ENCODE results near the gene HPD. TPM values are rescaled to one million over a fixed set of nuclear protein-coding genes. Genes with fewer than 3 reads are reported as not detected.
"Not testable (repeated sequence)": the region's sequence is repeated elsewhere in the genome, so short reads cannot be mapped to it uniquely, and the experiment has no call there.

Gene HPD
- total RNA-seq, 8 experiments from 2014 or later, result 0.19 to 0.46 (median 0.21) TPM; not detected in 5

DNA sequence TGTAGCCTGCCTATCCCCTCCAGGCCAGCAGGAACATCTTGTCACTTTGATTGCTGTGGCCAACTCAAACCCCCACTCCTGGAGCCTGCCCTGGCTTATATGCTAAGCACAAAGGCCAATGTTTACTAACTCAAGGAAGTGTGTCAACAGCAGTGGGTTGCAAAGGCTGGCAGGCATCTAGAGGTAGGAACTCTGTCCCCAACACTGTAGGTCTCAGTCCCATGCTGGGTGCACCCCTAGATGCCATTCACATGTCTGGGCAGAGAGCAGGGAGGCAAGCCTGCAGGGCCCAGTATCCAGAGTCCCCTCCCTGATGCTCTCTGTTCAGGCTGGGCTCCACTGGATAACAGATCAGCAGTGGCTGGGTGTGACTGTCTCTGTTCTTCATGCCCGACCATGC, 1.6 kb upstream of the HPD start:
- 100% methylated on average over 1 of the region's 1 CpG; no CpG with 5 or more reads in 9 of the 10 experiments for WGBS, 10 experiments
- Histone ChIP-seq H3K4me3 (no peak overlapping the region), H3K4me1 (replicated peaks in 1 of 2) (peaks cover 22 to 27% of the 10 kb centered on the region in 2 donors), H3K27ac (no peak overlapping the region)
- peak in 1 of 8 experiments; percentile 35 for ATAC-seq (replicated peaks in 6 of 8)
- in situ Hi-C loops (cut with MboI; ENCODE audit: low pct_unique_long_range_greater_than_20kb in 2 of 9, low sequenced_read_pairs in 9 of 9, unreplicated experiment in 9 of 9), result no loop called here

DNA sequence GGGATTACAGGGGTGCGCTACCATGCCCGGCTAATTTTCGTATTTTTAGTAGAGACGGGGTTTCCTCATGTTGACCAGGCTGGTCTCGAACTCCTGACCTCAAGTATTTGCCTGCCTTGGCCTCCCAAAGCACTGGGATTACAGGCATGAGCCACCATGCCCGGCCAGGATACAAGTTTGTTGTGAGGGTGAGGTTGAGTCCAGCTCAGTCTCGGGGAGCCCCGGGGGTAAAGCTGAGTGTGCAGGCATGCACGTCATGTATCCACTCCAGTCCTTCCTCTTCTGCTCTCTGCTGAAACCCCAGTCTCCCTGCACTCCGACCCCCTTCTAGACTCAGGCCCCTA, 369 bp downstream of the HPD start:
- no peak for ATAC-seq (replicated peaks in 6 of 8)
- WGBS, 10 experiments, result 80 to 100% (median 90%) methylated on average over 1 to 7 of the region's 10 CpGs; no CpG with 5 or more reads in 3 of the 10 experiments
- Histone ChIP-seq H3K27ac (no peak overlapping the region), H3K4me3 (no peak overlapping the region), H3K4me1 (replicated peaks in 1 of 2) (peaks cover 22 to 27% of the 10 kb centered on the region in 2 donors)
- in situ Hi-C loops (cut with MboI; ENCODE audit: low pct_unique_long_range_greater_than_20kb in 2 of 9, low sequenced_read_pairs in 9 of 9, unreplicated experiment in 9 of 9), result no loop called here

DNA sequence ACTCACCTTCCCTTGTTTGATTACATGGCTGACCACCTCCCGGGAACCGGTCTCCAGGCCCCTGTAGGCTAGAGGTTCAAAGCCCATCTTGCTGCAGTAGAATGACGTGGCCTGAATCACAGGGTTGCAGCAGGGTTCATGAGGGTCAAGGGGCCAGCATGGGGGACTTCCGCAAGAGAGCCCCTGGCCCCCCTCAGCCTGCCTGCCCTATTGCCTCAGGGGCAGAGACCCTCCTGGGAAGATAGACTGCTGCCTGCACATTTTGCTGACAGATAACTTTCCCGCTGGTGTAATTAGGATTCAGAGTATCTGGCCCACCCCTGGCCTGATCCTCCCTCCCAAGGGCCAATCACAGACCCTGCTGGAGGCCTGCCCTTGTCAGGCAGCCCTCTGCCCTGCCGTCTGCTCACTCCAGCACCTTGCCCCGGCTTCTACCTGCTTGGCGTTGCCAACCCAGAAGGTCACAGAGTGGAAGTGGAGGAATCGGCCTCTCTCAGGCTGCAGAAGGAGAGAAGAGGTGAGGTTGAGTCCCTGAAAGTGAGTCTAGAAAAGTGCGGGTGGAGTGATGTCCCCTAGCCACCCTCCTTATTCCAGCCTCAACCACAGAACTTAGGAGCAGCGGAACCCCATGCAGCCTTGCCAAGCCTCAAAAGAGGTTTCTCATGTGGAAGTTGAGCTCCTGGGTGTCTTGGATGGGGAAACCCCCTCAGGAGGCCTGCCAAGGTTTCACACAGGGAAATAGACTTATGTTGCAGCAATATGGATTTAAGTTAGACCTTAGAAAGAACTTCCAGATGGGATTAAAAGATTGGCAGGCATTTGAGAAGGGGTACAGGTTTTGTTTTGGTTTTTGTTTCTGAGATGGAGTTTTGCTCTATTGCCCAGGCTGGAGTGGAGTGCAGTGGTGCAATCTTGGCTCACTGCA, 1.1 kb downstream of the HPD start:
- peak in 5 of 8 experiments; percentile 15 to 63 (median 55) for ATAC-seq (replicated peaks in 6 of 8)
- in situ Hi-C loops (cut with MboI; ENCODE audit: low pct_unique_long_range_greater_than_20kb in 2 of 9, low sequenced_read_pairs in 9 of 9, unreplicated experiment in 9 of 9), result no loop called here
- 25 to 80% (median 50%) methylated on average over 2 to 6 of the region's 11 CpGs; no CpG with 5 or more reads in 5 of the 10 experiments for WGBS, 10 experiments
- H3K27ac ChIP-seq, result no peak overlapping the region
- H3K4me1 ChIP-seq (replicated peaks in 1 of 2), result peaks cover 22 to 27% of the 10 kb centered on the region in 2 donors
- H3K4me3 ChIP-seq, result no peak overlapping the region

DNA sequence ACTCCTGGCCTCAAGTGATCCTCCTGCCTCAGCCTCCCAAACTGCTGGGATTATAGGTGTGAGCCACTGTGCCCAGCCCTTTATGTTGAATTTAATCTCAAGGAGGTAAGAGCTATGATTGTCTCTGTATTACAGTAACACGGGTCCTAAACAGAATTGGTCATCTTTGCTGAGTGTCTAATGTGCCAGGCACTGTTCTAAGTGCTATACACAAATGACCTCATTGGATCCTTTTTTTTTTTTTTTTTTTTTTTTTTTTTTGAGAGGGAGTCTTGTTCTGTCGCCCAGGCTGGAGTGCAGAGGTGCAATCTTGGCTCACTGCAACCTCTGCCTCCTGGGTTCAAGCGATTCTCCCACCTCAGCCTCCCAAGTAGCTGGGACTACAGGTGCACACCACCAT, 6.3 kb downstream of the HPD start:
- 29 to 80% (median 61%) methylated on average over 1 to 3 of the region's 3 CpGs; no CpG with 5 or more reads in 4 of the 10 experiments for WGBS, 10 experiments
- H3K27ac ChIP-seq; H3K4me1 ChIP-seq (replicated peaks in 1 of 2); ATAC-seq (replicated peaks in 6 of 8); in situ Hi-C loops (cut with MboI; ENCODE audit: low pct_unique_long_range_greater_than_20kb in 2 of 9, low sequenced_read_pairs in 9 of 9, unreplicated experiment in 9 of 9); H3K4me3 ChIP-seq: not testable (repeated sequence)

DNA sequence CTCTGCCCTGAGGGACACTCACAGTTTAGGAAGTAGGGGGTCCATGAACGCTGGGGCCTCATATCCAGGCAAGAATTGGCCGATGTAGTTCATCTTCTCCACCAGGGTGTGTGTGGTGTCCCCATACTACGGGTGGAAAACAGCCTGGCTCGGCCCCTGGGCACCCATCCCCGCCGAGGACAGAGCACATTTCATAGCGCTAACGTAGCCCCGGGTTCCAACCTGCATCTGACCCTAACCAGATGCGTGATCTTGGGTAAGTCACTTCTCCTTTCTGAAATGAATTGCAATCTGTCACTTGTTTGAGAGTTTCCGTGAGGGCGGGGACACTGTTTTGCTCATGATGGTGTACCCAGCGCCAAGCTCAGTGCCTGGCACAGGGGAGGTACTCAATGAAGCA, 9.0 kb downstream of the HPD start:
- 85 to 100% (median 92%) methylated on average over 1 to 5 of the region's 13 CpGs; no CpG with 5 or more reads in 6 of the 10 experiments for WGBS, 10 experiments
- Histone ChIP-seq H3K4me3 (no peak overlapping the region), H3K27ac (no peak overlapping the region), H3K4me1 (replicated peaks in 1 of 2) (no peaks in the 10 kb centered on the region)
- no peak for ATAC-seq (replicated peaks in 6 of 8)
- in situ Hi-C loops (cut with MboI; ENCODE audit: low pct_unique_long_range_greater_than_20kb in 2 of 9, low sequenced_read_pairs in 9 of 9, unreplicated experiment in 9 of 9), result no loop called here

DNA sequence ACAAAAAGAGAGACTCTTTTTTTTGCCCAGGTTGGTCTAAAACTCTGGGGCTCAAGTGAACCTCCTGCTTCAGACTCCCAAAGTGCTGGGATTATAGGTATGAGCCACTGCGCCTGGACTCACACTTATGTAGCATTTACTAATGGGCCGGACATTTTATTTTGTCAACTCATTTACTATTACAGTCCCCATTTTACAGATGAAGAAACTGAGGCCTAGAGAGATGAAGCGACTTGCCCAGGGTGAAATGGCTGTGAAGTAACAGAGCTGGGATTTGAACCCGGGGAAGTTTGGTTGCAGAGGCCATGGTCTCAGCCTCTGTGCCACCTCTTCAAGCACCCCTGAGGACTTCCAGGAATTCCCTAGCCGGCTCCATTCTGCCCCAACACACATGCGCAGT, 9.4 kb downstream of the HPD start:
- 80 to 100% (median 94%) methylated on average over 1 to 6 of the region's 6 CpGs; no CpG with 5 or more reads in 2 of the 10 experiments for WGBS, 10 experiments
- no peak overlapping the region for H3K4me3 ChIP-seq
- ATAC-seq (replicated peaks in 6 of 8), result no peak
- in situ Hi-C loops (cut with MboI; ENCODE audit: low pct_unique_long_range_greater_than_20kb in 2 of 9, low sequenced_read_pairs in 9 of 9, unreplicated experiment in 9 of 9), result no loop called here
- no peak overlapping the region for H3K27ac ChIP-seq
- H3K4me1 ChIP-seq (replicated peaks in 1 of 2), result no peaks in the 10 kb centered on the region

DNA sequence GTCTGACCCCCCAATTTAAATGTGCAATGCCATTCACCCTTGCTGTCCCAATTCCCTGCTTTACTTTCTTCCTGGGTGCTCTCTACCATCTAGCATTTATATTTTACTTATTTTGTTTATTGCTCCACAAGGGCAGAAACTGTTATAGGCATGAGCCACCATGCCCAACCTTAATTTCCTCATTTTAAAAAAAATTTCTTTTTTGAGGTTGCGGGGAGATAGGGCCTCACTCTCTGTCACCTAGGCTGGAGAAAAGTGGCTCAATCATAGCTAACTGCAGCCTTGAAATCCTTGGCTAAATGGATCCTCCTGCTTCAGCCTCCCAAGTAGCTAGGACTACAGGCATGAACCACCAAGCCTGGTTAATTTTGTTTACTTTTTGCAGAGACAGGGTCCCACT, 13.0 kb downstream of the HPD start:
- ATAC-seq (replicated peaks in 6 of 8), result no peak
- H3K4me1 ChIP-seq (replicated peaks in 1 of 2), result no peaks in the 10 kb centered on the region
- 78 to 100% (median 100%) methylated on average over 1 of the region's 1 CpG; no CpG with 5 or more reads in 5 of the 10 experiments for WGBS, 10 experiments
- in situ Hi-C loops (cut with MboI; ENCODE audit: low pct_unique_long_range_greater_than_20kb in 2 of 9, low sequenced_read_pairs in 9 of 9, unreplicated experiment in 9 of 9), result no loop called here
- H3K27ac ChIP-seq, result no peak overlapping the region
- no peak overlapping the region for H3K4me3 ChIP-seq

DNA sequence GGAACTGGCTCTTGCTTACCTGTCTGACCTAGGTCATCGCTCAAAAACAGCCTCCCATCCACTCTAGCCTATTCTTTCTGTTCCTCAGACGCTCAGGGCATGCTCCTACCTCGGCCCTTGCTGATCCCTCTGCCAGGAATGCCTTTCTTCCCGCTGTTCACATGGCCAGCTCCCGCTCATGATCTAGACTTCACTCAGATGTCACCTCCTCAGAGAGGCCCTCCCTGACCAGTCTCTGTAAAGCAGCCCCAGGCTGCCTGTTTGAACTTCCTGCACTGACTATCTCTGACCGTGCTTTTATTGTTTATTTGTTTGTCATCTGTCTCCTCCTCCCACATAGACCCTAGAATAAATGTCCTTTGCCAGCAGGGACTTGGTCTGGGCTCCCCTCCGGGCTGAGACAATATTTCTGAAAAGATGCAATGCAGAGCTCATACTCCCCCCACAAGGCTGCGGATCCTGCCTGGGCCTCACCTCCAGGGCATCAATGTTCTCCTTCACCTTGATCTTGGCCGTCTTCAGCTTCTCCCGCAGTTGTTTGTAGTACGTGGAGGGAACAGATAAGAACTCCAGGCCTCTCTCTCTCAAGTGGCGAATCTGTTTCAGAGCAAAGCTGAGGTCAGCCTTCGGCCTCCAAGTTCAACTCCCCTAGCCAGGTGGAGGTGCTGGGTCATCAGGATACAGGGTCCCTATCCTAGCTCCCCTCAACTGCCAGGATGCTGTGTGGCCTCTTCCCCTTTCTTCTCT, 15.2 kb downstream of the HPD start:
- H3K4me1 ChIP-seq (replicated peaks in 1 of 2), result peaks cover 0 to 3% of the 10 kb centered on the region in 2 donors
- H3K4me3 ChIP-seq, result no peak overlapping the region
- 55 to 87% (median 70%) methylated on average over 1 to 8 of the region's 13 CpGs; no CpG with 5 or more reads in 2 of the 10 experiments for WGBS, 10 experiments
- H3K27ac ChIP-seq, result no peak overlapping the region
- in situ Hi-C loops (cut with MboI; ENCODE audit: low pct_unique_long_range_greater_than_20kb in 2 of 9, low sequenced_read_pairs in 9 of 9, unreplicated experiment in 9 of 9), result no loop called here
- ATAC-seq (replicated peaks in 6 of 8), result no peak

DNA sequence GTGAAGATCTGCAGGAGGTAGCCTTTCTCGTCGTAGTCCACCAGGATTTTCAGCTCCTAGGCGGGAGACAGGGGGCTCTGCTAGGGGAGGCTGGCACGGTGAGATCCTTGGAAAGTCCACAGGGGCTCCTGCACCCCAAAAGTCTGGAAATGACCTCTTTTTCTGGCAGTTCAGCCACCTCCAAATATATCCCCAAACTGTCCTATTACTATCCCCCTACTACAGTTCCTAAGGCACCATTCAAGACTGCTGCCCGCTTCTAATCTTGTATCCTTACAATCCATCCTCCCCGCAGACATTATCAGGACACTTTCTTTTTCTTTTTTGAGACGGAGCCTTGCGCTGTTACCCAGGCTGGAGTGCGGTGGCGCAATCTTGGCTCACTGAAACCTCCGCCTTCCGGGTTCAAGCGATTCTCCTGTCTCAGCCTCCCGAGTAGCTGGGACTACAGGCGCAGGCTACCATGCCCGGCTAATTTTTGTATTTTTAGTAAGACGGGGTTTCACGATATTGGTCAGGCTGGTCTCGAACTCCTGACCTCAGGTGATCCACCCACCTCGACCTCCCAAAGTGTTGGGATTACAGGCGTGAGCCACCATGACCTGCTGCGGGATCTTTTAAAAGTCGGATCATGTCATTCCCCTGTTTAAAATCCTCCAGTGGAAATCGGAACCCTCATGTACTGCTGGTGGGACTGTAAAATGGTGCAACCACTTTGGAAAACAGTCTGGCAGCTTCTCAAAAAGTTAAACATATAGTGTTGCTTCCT, 18.5 kb downstream of the HPD start:
- H3K4me1 ChIP-seq (replicated peaks in 1 of 2), result peaks cover 0 to 3% of the 10 kb centered on the region in 2 donors
- no peak overlapping the region for H3K27ac ChIP-seq
- ATAC-seq (replicated peaks in 6 of 8), result no peak
- in situ Hi-C loops (cut with MboI; ENCODE audit: low pct_unique_long_range_greater_than_20kb in 2 of 9, low sequenced_read_pairs in 9 of 9, unreplicated experiment in 9 of 9), result no loop called here
- 41 to 100% (median 91%) methylated on average over 1 to 14 of the region's 24 CpGs; no CpG with 5 or more reads in 2 of the 10 experiments for WGBS, 10 experiments
- peak overlapping the region; percentile 41 to 58 (median 49) for H3K4me3 ChIP-seq

DNA sequence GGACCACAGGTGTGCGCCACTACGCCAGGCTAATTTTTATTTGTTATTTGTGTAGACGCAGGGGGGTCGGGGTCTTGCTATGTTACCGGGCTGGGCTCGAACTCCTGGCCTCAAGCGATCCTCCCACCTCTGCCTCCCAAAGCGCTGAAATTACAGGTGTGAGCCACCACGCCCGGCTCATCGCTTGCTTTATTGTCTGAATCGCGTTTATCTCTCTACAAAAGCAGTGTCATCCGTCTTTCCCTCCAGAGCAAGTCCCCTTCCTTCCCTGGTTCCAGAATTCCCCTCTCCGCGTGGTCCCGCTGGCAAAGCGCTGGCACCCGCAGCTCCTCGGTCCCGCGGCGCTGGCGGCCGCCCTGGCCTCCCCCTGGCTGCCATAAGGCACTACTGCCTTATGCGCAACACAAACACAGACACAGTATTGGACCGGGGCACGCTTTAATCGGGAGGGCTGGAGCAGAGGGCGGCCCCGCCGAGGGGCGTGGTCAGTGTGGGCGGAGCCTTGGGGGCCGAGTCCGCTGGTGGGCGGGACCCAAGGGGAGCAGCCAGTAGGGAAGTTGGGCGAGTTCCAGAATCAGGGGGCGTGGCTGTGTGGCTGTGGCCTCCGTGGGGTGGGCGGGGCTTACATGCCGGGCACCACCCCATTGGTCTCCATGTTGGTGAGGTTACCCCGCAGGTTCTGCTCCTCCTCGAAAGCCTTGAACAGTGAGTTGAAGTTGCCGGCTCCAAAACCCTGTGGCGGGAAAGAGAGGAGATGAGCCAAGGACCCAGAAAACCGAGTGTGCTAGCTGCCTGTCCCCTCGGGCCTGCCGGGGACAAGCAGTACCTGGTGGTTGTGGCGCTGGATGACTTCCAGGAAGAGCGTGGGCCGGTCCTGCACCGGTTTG, 19.3 kb downstream of the HPD start:
- H3K27ac ChIP-seq, result no peak overlapping the region
- peak overlapping the region; percentile 41 to 58 (median 49) for H3K4me3 ChIP-seq
- in situ Hi-C loops (cut with MboI; ENCODE audit: low pct_unique_long_range_greater_than_20kb in 2 of 9, low sequenced_read_pairs in 9 of 9, unreplicated experiment in 9 of 9), result no loop called here
- WGBS, 10 experiments, result 0 to 41% (median 12%) methylated on average over 1 to 20 of the region's 53 CpGs; no CpG with 5 or more reads in 2 of the 10 experiments
- peak; percentile 95 to 97 (median 97) for ATAC-seq (replicated peaks in 6 of 8)
- peaks cover 0 to 3% of the 10 kb centered on the region in 2 donors for H3K4me1 ChIP-seq (replicated peaks in 1 of 2)

DNA sequence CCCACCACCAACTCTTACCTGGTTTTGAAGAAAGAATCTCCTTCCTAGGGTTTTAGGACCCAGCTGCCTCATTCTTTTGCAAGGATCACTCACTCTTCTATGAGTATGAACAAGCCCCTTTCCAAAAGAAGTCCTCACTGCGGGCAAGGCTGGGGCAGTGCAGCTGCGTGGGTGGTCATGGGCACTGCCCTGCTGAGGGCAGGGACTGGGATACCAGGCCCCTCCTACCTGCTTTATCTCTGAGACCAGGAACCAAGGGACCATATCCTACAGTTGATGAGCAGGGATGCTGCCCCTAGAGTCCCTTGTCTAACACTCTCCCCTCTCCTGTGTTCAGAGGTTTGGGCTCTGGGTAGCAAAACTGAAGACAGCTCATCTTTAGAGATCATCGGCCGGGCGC, 20.5 kb downstream of the HPD start:
- 80 to 100% (median 92%) methylated on average over 1 to 2 of the region's 5 CpGs; no CpG with 5 or more reads in 5 of the 10 experiments for WGBS, 10 experiments
- in situ Hi-C loops (cut with MboI; ENCODE audit: low pct_unique_long_range_greater_than_20kb in 2 of 9, low sequenced_read_pairs in 9 of 9, unreplicated experiment in 9 of 9), result no loop called here
- Histone ChIP-seq H3K4me1 (replicated peaks in 1 of 2) (peaks cover 0 to 3% of the 10 kb centered on the region in 2 donors), H3K4me3 (no peak overlapping the region), H3K27ac (no peak overlapping the region)
- ATAC-seq (replicated peaks in 6 of 8), result no peak

DNA sequence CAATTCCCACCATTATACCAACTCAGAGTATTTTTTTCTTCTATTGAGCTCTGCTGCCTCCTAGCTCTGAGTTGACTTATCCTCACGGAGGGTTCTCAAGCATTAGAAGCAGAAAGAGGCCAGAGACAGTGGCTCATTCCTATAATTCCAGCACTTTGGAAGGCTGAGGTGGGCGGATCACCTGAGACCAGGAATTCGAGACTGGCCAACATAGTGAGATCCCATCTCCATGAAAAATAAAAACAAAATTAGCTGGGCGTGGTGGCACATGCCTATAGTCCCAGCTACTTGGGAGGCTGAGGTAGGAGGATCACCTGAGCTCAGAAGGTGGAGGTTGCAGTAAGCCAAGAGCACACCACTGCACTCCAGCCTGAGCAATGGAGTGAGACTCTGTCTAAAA, 21.0 kb downstream of the HPD start:
- 0 to 89% (median 61%) methylated on average over 1 to 4 of the region's 4 CpGs; no CpG with 5 or more reads in 1 of the 10 experiments for WGBS, 10 experiments
- Histone ChIP-seq H3K27ac (no peak overlapping the region), H3K4me1 (replicated peaks in 1 of 2) (peaks cover 0 to 3% of the 10 kb centered on the region in 2 donors), H3K4me3 (no peak overlapping the region)
- in situ Hi-C loops (cut with MboI; ENCODE audit: low pct_unique_long_range_greater_than_20kb in 2 of 9, low sequenced_read_pairs in 9 of 9, unreplicated experiment in 9 of 9), result no loop called here
- ATAC-seq (replicated peaks in 6 of 8), result no peak
